GM10847 (cell line): ENCODE data around the gene SCRN3.

Experiments used
- POLR2A ChIP-seq: IDR thresholded peaks from 2 replicates; pipeline ENCODE4 v1.6.1; 2011; ENCODE audit not compliant: insufficient read length; ENCODE audit errors: extremely low read depth

Gene SCRN3

DNA sequence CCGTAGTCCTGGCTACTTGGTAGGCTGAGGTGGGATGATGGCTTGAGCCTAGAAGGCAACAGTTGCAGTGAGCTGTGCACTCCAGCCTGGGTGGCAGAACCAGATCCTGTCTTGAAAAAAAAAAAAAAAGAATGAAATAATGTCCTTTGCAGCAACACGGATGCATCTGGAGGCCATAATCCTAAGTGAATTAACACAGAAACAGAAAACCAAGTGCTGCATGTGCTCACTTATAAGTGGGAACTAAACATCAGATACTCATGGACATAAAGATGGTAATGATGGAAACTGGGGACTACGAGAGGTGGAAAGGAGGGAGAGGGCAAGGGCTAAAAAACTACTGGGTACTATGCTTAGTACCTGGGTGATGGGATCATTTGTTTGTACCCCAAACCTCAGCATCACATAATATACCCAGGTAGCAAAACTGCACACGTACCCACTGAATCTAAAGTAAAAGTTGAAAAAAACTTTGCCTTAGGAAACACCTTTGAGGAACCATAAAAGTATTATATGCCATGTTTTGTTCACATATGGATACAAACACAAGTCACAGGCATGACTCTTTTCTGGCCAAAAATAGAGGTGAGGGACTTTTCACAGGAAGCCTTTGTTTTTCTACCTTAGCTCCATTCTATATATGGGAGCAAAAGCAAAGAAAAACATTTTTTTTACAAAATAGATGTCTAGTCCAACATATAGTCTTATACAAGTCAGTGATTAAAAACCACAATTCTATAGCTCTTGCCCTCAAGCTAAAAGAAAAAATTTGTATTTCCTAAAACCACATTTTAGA lies 54.7 kb downstream of the SCRN3 start:
- no peak for TF ChIP-seq POLR2A

- no peak for TF ChIP-seq POLR2A
Observed at GRCh38 chr2:174454566-174454965, 59.0 kb downstream of the SCRN3 start.

DNA sequence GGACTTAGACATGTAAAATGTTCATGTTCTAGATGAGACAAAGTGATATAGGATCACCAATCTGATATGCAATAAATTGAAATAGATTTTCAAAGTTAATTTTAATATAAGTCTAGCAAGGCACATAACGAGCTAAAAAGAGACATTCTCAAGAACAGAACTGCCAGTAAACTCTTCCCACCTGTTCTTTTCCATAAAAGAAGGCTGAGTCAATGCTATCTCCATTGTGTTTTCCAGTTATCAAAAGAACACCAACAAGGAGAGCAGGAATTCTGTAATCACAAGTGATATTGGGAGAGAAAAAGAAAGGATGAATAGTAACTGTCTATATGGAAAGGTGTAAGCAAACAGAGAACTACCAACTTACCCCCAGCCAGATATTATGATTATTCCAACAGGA lies 65.7 kb downstream of the SCRN3 start:
- no peak for TF ChIP-seq POLR2A

GRCh38 chr2:174465327-174465726 lies 69.8 kb downstream of the SCRN3 start:
- no peak for TF ChIP-seq POLR2A

DNA sequence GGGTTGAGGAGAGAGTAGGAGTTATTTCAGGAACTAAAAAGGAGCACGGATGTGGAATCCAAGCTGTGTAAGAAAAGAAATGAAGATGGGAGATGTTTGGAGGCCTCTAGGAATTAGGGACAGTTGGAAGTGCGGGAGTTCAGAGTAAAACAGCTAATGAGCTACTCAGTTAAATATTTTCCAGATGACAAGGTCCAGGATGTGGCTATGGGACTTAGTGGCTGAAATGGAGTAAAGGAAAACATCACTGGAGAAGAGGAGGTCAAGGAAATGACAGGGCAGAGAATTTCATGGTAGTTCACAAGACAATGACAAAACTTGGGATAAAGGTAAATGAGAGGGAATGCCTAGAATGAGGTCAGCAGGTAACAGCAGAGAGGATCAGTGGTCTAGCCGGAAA lies 78.3 kb downstream of the SCRN3 start:
- no peak for TF ChIP-seq POLR2A

GRCh38 chr2:174477759-174478158 lies 82.2 kb downstream of the SCRN3 start:
- no peak for TF ChIP-seq POLR2A
